ENCODE results near the gene PNCK.

DNA sequence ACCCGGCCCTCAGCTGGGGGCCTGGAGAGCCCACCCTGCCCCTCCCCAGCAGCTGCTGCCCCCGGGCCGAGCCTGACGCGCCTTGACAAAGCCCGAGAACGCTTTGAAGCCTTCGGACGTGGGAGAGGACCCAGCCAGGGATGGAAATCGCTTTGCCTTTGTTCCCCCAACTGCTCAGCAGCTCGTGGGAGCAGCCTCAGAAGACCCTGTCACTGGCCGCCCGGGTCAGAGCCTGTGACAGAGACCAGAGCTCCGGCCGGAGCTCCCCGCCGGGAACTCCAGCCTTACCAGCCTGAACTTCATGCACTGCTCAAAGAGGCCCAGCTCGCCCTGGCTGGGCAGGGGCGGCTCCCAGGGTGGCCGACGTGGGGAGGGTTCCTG is 11.5 kb upstream of the PNCK start:
- TF ChIP-seq EZH2phosphoT487 (IDR thresholded peaks at IDR 0.05; ENCODE audit: insufficient read depth, low read depth) = no peak
- no peak for TF ChIP-seq EZH2 (IDR thresholded peaks at IDR 0.05; ENCODE audit: insufficient read depth, poor library complexity, severe bottlenecking)
